Forelimb muscle (tissue), 1 donor: ENCODE measurements around the gene FOXD4L1. TPM values are rescaled to one million over a fixed set of nuclear protein-coding genes. Genes with fewer than 3 reads are reported as not detected.
"Not testable (repeated sequence)": the region's sequence is repeated elsewhere in the genome, so short reads cannot be mapped to it uniquely, and the experiment has no call there.

Experiments used
- DNase-seq: peaks from one replicate; pipeline ENCODE4 v3.0.0-alpha.2; 2013; ENCODE audit warnings: low read depth
- polyA plus RNA-seq: library from polyadenylated mRNA; unstranded; fragments of 120-200 nt; gene quantifications from one replicate; pipeline ENCODE4 v1.2.1, GENCODE V29; 2013; ENCODE audit not compliant: insufficient read length

Gene FOXD4L1
- polyA plus RNA-seq, 1 donor = 1.6 TPM

DNA sequence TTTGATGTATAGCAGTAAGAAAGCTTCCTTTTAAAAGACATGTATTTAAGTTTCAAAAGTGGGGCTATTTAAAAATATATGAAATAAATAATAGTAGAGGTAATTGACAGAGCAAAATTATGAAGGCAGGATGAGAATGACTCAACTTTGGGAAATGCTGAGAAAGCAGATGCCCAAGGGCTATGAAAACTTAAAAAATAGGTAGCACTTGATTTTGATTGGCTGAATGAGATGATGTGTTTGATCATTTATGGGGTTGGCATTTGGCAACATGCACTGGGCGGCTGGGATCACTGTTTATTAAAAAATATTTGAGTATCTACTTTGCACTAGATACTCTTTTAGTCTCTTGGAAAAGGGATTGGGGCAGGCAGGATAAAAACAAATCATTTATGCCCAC is 26.5 kb downstream of the FOXD4L1 start:
- not testable (repeated sequence) for DNase-seq

DNA sequence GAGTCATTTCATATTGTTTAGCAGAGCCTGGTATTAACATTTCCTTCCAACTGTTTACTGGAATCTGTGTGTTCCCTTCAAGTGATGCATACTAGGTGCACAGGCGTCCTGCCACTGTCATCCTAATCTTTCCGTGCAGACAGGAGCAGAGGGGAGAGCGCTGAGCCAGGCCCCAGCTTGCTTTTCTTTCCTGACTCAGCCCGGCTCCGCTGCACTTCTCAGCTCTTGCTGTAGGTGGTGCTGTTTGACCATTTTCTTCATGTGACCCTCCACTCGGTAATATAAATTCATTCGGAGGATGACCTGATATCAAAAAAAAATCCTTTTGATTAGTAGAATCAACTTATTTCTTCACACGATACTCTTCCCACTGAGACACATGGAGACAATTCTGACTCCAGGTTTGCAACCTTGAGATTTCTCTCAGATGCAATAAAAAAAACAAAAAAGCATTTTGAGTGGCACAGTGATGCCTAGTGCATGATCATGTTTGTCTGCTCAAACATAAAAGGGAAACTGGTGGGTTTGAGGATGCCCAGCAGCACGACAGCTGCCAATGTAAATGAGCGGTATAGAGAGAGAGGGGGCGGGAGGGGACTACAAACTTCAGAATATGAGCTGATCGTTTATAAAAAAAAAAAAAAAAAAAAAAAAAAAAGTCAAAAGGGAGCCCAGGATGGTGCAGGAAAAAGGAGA is 29.0 kb downstream of the FOXD4L1 start:
- DNase-seq = not testable (repeated sequence)

- DNase-seq = not testable (repeated sequence)
Observed at GRCh38 chr2:113528126-113528525, 29.7 kb downstream of the FOXD4L1 start.

- not testable (repeated sequence) for DNase-seq
Observed at GRCh38 chr2:113528904-113529303, 30.4 kb downstream of the FOXD4L1 start.

DNA sequence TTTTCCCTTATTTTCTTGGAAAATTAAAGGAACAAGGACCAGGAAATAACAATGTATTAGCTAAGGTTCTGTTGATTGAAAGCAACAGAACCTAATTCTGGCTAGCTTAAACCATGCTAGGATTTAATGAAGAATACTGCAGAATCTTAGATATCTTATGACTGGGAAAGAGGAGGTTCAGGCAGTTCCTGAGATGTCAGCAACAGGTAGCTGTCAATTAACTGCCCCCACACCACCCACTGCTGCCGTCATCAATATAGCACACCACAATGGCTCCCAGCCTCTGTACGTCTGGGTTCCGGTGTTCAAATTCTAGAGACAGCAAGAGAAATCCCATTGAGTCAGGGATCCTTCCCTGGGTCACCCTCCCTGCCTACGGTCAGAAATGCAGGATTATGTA is 34.5 kb downstream of the FOXD4L1 start:
- not testable (repeated sequence) for DNase-seq

DNA sequence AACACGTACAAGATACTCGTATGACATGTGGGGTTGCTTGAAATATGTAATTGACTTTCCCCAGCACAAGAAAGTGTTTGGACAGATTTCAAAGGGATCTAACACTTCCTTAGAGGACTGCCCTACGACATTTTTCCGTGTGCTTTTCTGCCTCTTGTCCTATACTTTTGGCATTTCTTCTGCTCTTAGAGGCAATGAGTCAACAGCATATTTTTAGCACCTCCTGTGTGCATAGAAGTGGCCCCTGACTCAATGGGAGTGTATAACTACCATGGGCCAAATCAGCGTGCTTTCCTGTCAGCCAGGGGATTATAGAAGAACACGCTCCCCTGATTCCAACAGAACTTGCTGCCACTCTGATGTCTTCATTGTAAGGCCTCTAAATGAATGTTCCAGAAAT is 38.1 kb downstream of the FOXD4L1 start:
- DNase-seq = not testable (repeated sequence)

- not testable (repeated sequence) for DNase-seq
Observed at GRCh38 chr2:113540834-113541203, 42.4 kb downstream of the FOXD4L1 start.

GRCh38 chr2:113541204-113541975 is 42.9 kb downstream of the FOXD4L1 start:
- DNase-seq = not testable (repeated sequence)

GRCh38 chr2:113541976-113542485 is 43.6 kb downstream of the FOXD4L1 start:
- not testable (repeated sequence) for DNase-seq

DNA sequence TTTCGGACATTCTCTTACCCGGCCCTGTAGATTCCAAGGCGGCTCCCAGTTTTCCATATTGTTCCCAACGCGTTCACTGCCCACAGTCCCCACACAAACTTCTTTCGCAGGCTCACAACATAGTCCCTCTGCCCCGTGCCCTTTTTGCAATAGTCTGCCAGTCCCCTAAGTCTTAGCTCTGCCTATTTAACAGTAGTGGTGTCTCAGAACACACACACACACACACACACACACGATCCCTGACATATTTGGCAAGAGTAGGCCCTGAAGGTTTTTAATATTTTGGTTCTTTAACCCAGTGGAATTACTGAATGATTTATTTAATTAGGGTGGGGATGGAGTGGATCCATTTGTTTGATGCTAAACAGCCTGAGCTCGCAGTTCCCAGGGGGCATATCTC is 44.1 kb downstream of the FOXD4L1 start:
- not testable (repeated sequence) for DNase-seq

Other genes starting within 250 kb of the FOXD4L1 start
- gene PAX8, start 219.7 kb upstream of the FOXD4L1 start, polyA plus RNA-seq = 1.9 TPM
- 45.3 TPM for gene ZNG1B, start 61.0 kb upstream of the FOXD4L1 start, polyA plus RNA-seq
- gene RABL2A, start 128.6 kb downstream of the FOXD4L1 start, polyA plus RNA-seq = 16.6 TPM